Sciatic nerve (tissue), 2 donors: ENCODE measurements around the gene SP3. TPM values are rescaled to one million over a fixed set of nuclear protein-coding genes. Genes with fewer than 3 reads are reported as not detected.

Experiments used
- ATAC-seq: fragments of 200-7000 bp; cut with Tn5 transposase; one replicate; pipeline ENCODE4 v1.9.1; 2020; ENCODE audit warnings: mild to moderate bottlenecking, moderate library complexity
- DNase-seq: peaks from one replicate; pipeline ENCODE4 v3.0.0-alpha.2; 2020; ENCODE audit warnings: low spot score
- intact Hi-C: fragments of 100-400 bp; cut with DNase I; formaldehyde crosslinking; loops from one replicate; pipeline ENCODE4 v1.14.2; 2022
- total RNA-seq: library from RNA; stranded (reverse); fragmentation: NEBNext Ultra II Directional; extraction: Animal tissue kit (Norgen Biotek cat#: 25700); gene quantifications from one replicate; pipeline ENCODE4 v1.2.1, GENCODE V29; 2021
- donor health status: DM: no; HTN: no; CAD: no.
- donor health status: DM: no; HTN: no; CAD: no.

Gene SP3
- total RNA-seq = 93.5 TPM

DNA sequence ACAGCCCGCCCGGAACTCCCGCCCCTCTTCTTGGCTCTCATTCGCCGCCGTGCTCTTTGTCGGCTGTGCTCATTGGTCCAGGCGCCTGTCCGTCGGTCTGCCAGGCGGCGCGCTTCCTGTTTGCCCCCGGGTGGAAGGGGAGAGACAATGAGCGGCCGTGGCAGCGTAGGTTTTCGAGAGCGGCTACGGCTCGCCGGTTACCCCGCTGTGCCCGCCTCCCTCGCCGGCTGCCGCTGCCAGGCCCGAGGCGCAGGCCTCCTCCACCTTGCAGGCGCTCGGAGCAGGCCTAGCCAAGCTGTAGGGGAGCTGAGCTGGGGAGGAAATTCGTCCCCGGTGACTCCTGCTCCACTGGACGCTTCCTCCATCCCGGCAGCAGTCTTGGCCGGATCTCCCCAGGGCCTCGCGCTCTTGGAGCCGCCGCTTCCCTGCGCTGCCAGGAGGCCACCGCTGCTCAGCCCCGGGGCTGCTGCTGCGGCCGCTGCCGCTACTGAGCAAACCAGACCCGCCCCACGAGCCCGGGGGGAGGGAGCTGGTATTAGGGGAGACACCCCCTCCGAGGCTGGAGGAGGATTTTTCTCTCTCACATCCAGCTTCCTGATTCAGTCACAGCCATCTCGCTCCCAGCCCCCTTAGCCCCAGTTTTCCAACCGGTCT, at the start of gene SP3:
TSS of gene SP3 (minus strand) at position 2 of the 654 bp plus-strand sequence. CDS start 202 bp downstream, outside the sequence.
- intact Hi-C loops = no loop called here
- peak; percentile 99 for DNase-seq
- ATAC-seq = peak; percentile 96

DNA sequence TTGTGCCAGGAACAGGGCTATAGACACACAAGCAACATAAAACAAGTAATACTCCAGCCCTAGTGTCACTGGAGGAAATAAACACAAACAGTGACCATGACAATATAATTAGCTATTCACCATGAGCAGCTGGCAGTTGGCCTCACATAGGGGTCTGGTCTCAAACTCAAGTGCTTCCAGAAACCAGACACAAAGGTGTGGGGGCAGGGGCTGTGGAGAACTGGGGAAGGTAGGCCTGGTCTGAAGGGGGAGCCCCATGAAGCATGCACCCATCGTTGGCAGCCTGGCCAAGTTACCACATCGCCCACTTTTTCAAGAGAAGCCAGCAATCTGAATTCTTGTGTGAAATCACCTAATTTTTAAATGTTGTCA, 49.5 kb upstream of the SP3 start:
- intact Hi-C loops = no loop called here
- no peak for DNase-seq
- ATAC-seq = no peak

DNA sequence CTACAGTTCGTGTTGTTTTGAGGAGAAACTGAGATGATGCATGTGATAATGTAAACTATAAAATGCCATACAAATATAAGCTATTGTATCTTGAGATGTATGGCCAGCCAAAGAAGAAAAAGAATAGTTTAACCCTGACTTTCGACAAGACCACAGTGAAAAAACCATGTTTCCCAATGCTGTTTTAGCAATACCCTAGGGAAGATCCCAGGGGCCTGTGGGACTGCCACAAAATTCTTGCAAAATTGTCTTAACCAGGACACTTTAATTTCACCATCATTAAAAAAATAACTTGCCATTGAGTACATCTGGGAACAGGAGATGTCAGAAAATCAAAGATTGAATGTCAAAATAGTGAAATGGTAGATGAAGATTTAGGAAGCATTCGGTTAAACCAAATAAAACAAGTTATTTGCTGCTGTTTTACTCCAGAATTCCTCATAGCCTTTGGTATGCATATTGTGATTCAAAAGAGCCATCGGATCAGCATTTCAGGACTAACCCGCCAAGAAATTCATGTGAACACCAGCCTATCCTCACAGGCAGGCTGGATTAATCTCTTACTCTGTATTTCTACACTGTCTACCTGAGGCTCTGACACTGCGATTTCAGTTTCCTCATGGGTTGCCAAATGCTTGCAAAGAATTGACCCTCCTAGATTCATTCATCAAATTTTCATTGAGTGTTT, 49.0 kb upstream of the SP3 start:
- DNase-seq (no peak), ATAC-seq (no peak)
- intact Hi-C loops = no loop called here

DNA sequence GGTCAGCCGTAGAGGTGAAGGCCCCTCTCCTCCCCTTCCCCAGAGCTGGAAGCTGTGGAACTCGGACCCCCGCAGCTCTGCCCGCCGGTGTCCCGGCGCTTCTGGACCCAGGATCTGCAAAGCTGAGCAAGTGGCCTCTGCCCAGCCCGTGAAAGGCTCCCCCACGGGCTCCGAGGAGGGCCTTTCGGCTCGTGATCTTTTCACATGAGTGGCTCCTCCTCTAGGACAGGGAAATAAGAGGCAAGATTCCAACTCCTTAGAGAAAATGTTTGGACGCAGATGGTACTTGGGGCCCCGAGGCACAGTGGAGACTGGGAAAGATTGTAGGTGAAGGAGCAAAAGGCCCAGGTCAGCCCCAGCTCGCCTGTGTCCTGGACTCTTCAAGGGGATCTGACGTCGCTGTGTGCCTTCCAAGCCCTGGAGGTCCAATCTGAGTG, 48.2 kb upstream of the SP3 start:
- DNase-seq (peak; percentile 74), ATAC-seq (peak; percentile 85)
- intact Hi-C loops = no loop called here

DNA sequence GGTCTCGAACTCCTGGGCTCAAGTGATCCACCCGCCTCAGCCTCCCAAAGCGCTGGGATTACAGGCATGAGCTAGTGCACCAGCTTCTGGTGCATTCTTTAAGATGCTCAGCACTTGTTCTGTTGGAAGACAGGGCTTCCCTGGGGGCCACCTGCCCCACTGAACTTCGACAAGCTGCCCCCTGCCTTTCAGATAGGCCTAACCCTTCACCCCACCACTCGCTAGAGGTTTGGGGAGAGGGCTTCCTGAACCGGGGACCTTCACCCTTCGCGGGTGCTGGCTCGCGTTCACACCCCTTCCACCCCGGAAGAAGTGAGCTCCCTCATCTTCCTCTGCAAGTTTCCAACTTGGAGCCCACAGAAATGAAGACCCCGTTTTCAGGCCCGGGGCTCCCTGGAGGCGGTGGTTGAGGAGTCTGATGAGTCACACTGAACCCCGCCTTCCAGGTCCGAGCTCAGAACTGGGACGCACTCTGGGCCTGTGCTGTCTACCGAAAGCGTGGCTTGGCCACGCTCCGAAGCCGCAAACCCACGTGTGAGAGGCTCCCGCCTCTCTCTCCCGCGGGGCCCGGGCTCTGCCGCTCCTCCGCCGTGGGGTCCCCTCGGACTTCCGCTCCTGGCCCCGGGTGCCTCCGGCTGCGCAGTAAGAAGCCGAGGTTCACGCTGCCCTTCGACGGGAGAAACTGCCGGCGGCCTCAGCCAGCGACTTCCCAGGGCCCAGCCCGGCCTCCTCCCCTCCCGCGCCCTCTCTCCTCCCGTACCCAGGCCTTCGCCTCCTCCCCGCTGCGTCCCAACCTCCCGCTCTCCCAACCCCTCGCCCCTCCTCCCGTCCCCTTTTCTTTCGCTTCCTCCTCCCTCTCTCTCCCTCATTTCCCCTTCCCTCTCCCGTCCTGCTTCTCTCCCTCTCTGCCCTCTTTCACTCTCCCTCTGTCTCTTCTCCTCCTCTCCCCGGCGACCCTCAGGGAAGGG, 47.5 kb upstream of the SP3 start:
- DNase-seq (peak; percentile 89), ATAC-seq (peak; percentile 93)
- intact Hi-C loops = no loop called here

DNA sequence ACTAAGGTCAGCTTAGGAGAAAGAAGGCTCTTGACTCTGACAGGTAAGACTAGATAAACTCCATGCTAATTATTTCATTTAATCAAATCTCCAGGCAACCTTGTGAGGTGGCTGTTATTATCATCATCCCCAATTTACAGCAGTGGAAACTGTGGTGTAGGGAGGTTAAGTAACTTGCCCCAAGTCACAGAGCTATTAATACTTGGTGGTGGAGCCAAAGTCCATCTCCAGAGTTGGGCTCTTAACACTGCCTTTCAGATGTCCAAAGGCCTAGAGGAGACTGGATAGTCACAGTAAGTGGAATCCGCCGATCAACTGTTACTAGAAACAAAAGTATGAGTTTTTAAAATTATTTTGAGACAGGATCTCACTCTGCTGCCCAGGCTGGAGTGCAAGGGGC, 46.6 kb upstream of the SP3 start:
- intact Hi-C loops = no loop called here
- no peak for ATAC-seq
- no peak for DNase-seq

DNA sequence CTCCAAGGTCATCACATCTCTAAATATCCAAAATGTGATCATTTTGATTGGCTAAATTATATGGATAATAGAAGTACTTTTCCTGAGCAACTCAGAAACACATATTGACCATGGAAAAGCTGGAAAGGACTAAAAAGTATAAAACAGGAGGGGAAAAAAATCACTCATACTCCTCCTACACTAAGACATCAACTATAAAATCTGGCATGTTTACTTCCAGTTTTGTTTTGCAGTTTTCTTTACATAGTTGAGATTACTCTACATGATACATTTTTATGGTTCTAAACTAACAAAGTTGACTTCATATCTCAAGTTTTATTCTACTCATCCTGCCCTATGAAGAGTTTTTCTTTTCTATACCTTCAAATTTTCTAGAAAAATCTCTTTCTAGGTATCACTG, 46.0 kb upstream of the SP3 start:
- intact Hi-C loops = no loop called here
- ATAC-seq (no peak), DNase-seq (no peak)

DNA sequence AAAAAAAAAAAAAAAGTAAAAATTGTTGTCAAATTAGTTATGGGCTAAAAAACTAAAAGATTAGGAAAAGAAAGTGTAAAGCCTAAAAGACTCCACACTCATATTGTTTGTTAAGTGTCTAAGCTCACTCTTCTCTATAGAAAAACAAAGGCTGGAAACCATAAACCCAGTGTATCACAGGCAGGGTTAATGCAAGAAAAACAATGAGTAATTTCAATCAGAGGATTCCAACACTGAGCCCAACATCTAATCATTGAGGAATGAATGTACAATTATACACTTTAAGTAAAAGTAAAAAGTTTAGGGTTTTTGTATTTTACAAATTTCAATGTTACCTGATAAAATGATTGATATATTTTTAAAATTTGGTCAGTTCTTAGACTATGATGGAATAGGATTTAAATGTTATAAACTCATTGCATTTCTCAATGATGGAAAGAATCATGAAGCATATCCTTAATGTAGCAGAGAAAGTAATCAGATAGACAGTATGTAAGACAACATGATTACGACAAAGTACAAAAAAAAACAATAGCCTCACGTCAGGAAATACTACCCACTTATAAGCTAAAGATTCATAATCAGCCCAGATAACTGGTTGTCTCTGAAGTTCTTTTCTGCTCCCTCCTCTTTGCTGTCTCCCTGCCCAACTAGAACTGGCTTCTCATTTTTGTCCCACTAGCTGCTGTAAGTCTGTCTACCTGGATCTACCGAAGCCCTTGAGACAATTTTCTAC, 44.5 kb upstream of the SP3 start:
- DNase-seq (no peak), ATAC-seq (no peak)
- intact Hi-C loops = no loop called here

DNA sequence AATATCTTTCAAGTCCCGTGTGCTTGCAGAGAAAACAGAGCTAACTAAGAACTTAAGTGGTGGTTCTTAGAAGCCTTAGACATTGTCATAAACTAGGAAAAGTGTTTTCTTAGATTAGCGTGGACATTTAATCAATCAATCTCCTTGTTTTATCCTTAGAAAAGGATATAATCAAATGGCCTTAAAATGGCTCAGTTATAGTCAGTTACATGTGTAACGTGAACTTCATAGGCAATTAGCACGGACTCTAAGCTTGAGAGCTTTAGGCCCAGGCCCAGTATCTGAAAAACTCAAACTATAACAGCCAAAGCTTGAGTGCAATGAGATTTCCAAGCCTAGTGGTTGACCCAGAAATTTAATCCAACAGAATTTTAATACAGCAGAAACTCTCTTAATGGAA, 43.5 kb upstream of the SP3 start:
- intact Hi-C loops = no loop called here
- ATAC-seq (no peak), DNase-seq (no peak)

DNA sequence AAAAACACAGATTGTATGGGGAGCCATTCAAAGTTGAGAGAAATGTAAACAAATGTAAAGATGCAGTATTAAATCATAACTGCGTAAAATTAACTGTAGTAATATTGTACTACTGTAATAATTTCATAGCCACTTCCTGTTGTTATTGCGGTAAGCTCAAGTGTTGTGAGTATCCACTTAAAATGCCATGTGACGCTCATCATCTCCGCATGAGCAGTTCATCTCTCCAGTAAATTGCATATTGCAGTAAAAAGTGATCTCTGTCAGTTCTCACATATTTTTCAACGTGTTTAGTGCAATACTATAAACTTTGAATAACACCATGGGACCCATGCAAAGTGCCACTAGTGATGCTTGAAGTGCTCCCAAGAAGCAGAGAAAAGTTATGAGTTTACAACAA, 41.8 kb upstream of the SP3 start:
- ATAC-seq (no peak), DNase-seq (no peak)
- intact Hi-C loops = no loop called here

DNA sequence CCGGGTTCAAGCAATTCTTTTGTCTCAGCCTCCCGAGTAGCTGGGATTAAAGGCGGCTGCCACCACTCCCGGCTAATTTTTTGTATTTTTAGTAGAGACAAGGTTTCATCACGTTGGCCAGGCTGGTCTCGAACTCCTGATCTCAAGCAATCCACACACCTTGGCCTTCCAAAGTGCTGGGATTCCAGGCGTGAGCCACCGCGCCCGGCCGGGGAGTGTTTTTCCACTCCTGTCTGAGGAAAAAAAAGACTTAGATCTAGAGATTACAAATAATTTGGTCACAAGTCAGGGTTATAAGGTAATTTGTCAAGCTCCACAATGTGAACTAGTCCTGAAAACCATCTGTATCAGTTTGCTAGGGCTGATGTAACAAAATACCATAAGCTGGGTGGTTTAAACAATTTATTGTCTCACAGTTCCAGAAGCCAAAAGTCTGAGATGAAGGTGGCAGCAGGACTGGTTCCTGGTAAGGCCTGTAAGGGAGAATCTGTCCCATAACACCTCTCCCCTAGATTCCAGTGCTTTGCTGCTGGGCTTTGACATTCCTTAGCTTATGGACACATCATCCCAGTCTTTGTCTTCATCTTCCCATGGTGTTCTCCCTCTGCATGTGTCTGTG, 40.7 kb upstream of the SP3 start:
- no peak for DNase-seq
- intact Hi-C loops = no loop called here
- no peak for ATAC-seq

DNA sequence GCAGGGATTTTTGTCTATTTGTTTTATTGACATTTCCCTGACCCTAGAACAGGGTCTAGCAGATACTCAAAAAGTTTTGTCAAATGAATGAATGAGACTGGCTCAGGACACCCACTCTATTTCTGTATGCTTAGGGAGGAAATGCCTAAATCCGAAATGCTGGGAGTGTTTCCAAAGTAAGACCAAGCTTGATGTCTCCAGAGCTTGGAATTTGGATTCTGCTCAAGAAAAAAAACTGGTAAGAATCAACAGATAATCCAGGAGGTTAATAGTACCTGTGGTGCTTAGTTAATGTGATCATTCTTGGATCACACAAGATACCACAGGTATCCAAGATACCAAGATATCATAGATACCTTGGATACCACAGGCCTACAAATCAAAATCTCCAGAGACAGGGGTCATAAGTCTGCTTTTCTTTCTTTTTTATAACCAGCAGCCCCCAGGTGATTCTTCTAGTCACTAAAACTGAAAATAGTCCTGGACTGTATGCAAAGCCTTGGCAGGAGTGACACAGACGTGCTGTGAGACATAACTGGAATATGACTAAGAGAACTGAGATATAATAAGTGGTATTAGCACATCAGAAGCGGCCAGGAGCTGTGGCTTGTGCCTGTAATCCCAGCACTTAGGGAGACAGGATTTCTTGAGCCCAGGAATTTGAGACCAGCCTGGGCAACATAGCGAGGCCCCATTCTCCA, 39.9 kb upstream of the SP3 start:
- no peak for DNase-seq
- intact Hi-C loops = no loop called here

DNA sequence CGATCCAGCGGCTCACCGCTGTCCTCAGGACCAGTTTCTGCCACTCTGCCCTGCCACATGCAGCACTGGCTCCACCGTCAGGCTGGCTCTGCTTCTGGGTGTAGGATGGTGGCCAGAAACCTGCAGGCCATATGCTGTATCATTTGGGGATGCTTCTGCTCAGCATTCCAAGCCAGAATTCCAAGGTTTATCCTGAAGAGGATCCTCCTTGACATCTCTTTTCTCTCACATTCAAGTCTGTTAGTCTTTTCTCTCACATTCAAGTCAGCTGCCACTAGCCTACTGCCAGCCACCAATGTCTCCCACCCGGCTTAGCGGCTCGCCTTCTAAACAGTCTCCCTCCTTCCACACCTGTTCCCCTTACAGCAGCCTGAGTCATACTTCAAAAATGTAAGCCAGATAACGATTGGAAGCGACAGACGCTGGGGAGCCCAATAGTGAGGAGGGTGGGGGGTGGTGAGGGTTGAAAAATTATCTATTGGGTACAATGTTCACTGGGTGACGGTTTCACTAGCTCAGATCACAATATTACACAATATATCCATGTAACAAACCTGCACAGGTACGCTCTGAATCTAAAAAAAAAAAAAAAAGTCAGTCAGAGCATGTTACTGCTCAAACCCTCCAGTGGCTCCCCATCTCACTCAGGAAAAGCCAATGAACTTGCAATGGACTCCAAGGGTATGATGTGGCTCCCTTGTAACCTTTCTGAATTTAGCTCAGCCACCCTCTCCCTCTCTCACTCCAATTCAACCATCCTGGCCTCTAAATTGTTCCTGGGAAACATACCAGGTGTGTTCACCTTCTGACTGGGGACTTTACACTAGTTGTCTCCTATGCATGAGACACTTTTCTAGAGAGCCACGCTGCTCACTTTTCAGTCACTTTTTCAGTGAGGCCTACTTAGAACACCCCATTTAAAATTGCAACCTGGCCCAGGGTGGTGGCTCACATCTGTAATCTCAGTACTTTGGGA, 38.8 kb upstream of the SP3 start:
- no peak for ATAC-seq
- DNase-seq = no peak
- intact Hi-C loops = no loop called here

More for the DNA sequence above, 39.9 kb upstream of the SP3 start:
- ATAC-seq = peak; percentile 71

DNA sequence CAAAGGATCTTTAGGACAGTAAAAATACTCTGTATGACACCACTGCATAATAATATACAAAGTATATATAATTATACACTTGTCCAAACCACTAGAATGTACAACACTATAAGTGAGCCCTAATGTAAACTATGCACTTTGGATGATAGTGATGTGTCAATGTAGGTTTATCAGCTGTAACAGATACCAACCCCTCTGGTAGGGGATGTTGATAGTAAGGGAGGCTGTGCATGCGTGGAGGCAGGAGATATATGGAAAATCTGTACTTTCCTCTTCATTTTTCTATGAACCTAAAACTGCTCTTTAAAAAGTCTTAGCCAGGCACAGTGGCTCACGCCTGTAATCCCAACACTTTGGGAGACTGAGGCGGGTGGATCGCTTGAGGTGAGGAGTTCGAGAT, 37.5 kb upstream of the SP3 start:
- ATAC-seq (no peak), DNase-seq (no peak)
- intact Hi-C loops = no loop called here

DNA sequence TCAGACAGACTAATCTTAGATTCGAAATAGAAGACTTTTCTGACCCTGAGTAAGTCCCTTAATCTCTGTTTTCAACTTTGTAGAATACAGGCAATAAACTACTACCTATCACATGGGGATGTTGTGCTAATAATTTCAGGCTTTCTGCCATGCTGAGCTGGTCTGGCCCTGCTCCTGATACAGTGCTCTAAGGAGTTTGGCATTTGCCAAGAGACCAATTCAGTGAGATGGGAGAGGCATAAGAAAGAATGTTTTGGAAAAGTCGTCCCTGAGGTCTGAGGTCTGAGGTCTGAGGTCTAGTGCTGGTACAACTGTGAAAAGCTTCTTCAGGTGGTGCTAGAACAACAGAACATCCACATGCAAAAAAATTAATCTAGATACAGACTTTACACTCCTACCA, 35.9 kb upstream of the SP3 start:
- intact Hi-C loops = no loop called here
- ATAC-seq (peak; percentile 8), DNase-seq (no peak)

DNA sequence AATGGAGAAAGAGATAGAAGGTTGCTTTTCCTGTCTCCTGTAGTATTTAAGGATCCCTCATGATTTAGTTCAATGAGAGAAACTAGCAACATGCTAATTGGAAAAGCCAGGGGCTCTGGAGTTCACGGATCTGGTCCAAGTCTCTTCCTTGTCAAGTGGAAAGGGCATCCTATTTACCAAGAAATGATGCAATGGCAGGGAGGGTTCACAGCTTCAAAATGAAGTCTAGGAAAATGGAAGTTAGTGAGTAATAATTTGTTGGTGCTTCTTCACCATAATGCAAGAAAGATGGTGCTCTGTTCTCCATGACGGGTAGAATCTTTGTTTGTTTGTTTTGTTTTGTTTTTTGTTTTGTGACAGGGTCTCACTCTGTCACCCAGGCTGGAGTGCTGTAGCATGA, 34.6 kb upstream of the SP3 start:
- intact Hi-C loops = no loop called here
- ATAC-seq (no peak), DNase-seq (no peak)

DNA sequence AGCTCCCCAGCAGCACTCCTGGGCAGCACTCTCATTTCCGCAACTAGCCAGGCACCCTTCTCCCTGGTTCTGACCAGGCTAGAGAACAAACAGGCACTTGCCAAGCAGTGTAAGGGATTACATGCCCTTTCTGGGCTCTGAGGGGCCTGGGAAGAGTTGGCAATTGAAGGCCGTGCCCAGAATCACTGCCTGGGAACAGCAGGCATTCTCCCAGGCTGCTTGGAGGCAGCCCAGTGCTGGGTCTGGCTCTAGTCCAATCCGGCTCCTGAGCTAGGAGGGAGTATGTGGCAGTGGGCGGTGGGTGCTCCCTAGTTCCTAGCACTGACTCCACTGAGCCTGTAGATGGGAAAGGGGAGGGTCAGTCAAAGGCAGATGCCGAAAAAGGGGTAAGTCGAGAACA, 34.1 kb upstream of the SP3 start:
- DNase-seq (no peak), ATAC-seq (no peak)
- intact Hi-C loops = no loop called here
